Right atrium auricular region (tissue), 2 donors: ENCODE measurements around the gene OR2D2. TPM values are rescaled to one million over a fixed set of nuclear protein-coding genes. Genes with fewer than 3 reads are reported as not detected.
"Not testable (repeated sequence)": the region's sequence is repeated elsewhere in the genome, so short reads cannot be mapped to it uniquely, and the experiment has no call there.

ENCODE experiments used
- DNase-seq: peaks from one replicate; pipeline ENCODE4 v3.0.0-alpha.2; 2019; ENCODE audit warnings: low spot score
- H3K27ac ChIP-seq, 2 donors: fragments of 200-600 bp; sonication (generic); 1 replicate in 1 of 2; 2 replicates in 1 of 2; pipeline ENCODE4 v1.5.1; 2016 to 2019
- H3K27me3 ChIP-seq, 2 donors: fragments of 200-600 bp; sonication (generic); one replicate each; pipeline versions ENCODE4 v1.5.1 to v1.6.0; 2017 to 2019
- H3K36me3 ChIP-seq: fragments of 200-600 bp; sonication (generic); one replicate; pipeline ENCODE4 v1.5.1; 2016
- H3K4me1 ChIP-seq, 2 donors: fragments of 200-600 bp; sonication (generic); one replicate each; pipeline versions ENCODE4 v1.5.1 to v1.6.0; 2017 to 2019
- H3K4me3 ChIP-seq, 2 donors: fragments of 200-600 bp; sonication (generic); 1 replicate in 1 of 2; 2 replicates in 1 of 2; pipeline ENCODE4 v1.5.1; 2017 to 2019; ENCODE audit warnings: mild to moderate bottlenecking in 1 of 2, moderate library complexity in 1 of 2
- H3K9me3 ChIP-seq, 2 donors: fragments of 200-600 bp; sonication (generic); one replicate each; pipeline ENCODE4 v1.5.1; 2019
- total RNA-seq, 2 donors: library from RNA; depleted of rRNA; stranded (reverse); fragments of >200 nt; gene quantifications; one replicate each; pipeline ENCODE4 v1.1.0, GENCODE V29; 2016
- TF ChIP-seq, protein P1 (sequence below), 2 donors: fragments of 200-600 bp; sonication (generic); IDR thresholded peaks; one replicate each; pipeline ENCODE4 v1.5.1; 2019; ENCODE audit warnings: antibody characterized with exemption in 2 of 2

Gene OR2D2
- total RNA-seq, 2 donors from 2014 or later = not detected

GRCh38 chr11:6919698-6920097 is 27.4 kb upstream of the OR2D2 start:
- no peaks in the 10 kb centered on the region for H3K4me1 ChIP-seq
- H3K27ac ChIP-seq = no peak overlapping the region
- no peaks in the 10 kb centered on the region for H3K36me3 ChIP-seq
- no peak overlapping the region for H3K4me3 ChIP-seq
- no peaks in the 10 kb centered on the region for H3K9me3 ChIP-seq
- H3K27me3 ChIP-seq = peaks cover 0 to 3% of the 10 kb centered on the region in 2 donors
- no peak for DNase-seq
- TF ChIP-seq, protein P1, sequence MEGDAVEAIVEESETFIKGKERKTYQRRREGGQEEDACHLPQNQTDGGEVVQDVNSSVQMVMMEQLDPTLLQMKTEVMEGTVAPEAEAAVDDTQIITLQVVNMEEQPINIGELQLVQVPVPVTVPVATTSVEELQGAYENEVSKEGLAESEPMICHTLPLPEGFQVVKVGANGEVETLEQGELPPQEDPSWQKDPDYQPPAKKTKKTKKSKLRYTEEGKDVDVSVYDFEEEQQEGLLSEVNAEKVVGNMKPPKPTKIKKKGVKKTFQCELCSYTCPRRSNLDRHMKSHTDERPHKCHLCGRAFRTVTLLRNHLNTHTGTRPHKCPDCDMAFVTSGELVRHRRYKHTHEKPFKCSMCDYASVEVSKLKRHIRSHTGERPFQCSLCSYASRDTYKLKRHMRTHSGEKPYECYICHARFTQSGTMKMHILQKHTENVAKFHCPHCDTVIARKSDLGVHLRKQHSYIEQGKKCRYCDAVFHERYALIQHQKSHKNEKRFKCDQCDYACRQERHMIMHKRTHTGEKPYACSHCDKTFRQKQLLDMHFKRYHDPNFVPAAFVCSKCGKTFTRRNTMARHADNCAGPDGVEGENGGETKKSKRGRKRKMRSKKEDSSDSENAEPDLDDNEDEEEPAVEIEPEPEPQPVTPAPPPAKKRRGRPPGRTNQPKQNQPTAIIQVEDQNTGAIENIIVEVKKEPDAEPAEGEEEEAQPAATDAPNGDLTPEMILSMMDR (IDR thresholded peaks at IDR 0.05) = no peak

DNA sequence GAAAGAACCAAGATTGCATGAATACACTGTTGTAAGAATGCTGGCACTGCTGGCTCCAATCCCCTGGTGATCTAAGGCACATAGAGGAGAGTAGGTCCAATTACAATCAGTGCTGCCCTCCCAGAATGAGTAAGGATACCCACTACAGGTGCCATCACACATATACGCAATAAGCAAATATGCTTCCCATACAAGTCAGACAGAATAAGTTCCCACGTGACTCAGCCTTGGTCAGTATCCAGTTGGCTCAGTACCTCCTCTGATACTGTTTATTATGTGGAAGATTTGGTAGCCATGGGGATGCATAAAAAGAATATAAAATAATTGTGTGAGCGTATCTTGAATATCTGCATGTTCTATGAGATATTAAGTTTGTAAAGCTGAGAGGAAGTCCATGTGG is 19.6 kb upstream of the OR2D2 start:
- no peaks in the 10 kb centered on the region for H3K9me3 ChIP-seq
- no peaks in the 10 kb centered on the region for H3K4me1 ChIP-seq
- DNase-seq = no peak
- TF ChIP-seq, protein P1 (IDR thresholded peaks at IDR 0.05) = no peak
- H3K36me3 ChIP-seq = no peaks in the 10 kb centered on the region
- no peak overlapping the region for H3K27ac ChIP-seq
- no peak overlapping the region for H3K4me3 ChIP-seq
- H3K27me3 ChIP-seq = no peaks in the 10 kb centered on the region

DNA sequence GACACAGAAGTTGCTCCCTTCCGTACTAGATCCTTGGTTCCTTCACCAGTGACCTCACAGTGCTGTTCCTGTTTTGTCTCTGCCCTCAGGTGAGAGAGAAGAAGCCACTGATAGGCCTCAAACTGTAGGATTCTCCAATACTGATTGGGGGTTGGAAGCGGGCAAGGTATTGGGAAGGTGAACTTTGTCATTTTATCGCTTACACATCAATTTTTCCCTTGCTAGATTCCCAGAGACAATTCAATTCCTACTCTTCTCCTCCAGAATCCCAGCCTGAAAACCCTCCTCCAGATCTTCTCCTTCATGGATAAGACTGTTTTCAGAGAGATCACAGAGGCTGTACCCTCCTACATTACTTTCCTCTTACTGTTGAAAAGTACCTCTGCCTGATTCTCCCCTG is 19.1 kb upstream of the OR2D2 start:
- H3K4me1 ChIP-seq = no peaks in the 10 kb centered on the region
- H3K27me3 ChIP-seq = no peaks in the 10 kb centered on the region
- TF ChIP-seq, protein P1 (IDR thresholded peaks at IDR 0.05) = no peak
- H3K4me3 ChIP-seq = no peak overlapping the region
- no peak overlapping the region for H3K27ac ChIP-seq
- H3K9me3 ChIP-seq = no peaks in the 10 kb centered on the region
- no peaks in the 10 kb centered on the region for H3K36me3 ChIP-seq
- DNase-seq = no peak

- not testable (repeated sequence) for H3K36me3 ChIP-seq, H3K27ac ChIP-seq, H3K4me1 ChIP-seq, DNase-seq, H3K9me3 ChIP-seq, H3K27me3 ChIP-seq, H3K4me3 ChIP-seq
Measured at GRCh38 chr11:6904804-6905203, 12.5 kb upstream of the OR2D2 start.

DNA sequence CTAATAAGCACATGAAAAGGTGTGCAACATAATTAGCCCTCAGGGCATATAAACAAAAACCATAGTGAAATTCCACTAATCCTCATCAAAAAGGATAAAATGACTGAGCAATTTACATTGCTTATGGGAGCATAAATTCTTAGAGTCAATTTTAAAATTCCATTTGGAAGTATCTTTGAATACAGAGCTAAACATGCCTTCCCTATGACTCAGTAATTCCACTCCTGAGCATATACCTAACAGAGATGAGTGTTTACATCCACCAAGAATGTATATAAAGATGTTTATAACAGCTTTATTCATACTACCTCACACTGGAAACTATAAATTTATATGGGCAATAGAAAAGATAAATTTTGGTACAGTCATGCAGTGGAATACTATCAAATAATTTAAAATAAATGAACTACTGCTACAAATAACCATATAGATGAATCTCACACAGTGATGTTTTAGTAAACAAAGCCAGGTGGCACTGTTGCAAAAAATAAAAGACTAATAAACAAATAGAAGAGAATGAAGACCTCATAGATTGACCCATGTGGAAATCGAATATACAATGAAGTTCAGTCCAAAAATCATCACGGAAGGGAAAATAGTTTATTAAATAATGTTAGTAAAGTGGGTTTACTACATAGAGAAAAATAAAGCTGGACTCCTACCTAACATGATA is 8.2 kb upstream of the OR2D2 start:
- Histone ChIP-seq H3K36me3 (no peaks in the 10 kb centered on the region), H3K27ac (no peak overlapping the region), H3K9me3 (no peaks in the 10 kb centered on the region), H3K4me3 (no peak overlapping the region), H3K4me1 (no peaks in the 10 kb centered on the region), H3K27me3 (no peaks in the 10 kb centered on the region)
- TF ChIP-seq, protein P1 (IDR thresholded peaks at IDR 0.05) = no peak
- DNase-seq = no peak

- Histone ChIP-seq H3K36me3 (no peaks in the 10 kb centered on the region), H3K9me3 (no peaks in the 10 kb centered on the region), H3K27ac (no peak overlapping the region), H3K4me3 (no peak overlapping the region), H3K4me1 (no peaks in the 10 kb centered on the region), H3K27me3 (no peaks in the 10 kb centered on the region)
- no peak for DNase-seq
- TF ChIP-seq, protein P1 (IDR thresholded peaks at IDR 0.05) = no peak
Measured at GRCh38 chr11:6898911-6899310, 6.6 kb upstream of the OR2D2 start.
